SKM-1 (cell line): Measurements from ENCODE around the gene GPR82.
A peak's percentile ranks its signal among the peaks of the same experiment; 100 is the strongest.

ENCODE experiments used
- DNase-seq: peaks from one replicate; lab custom pipeline; 2025; ENCODE audit not compliant: unreplicated experiment; lab: John Stamatoyannopoulos, UW

Gene GPR82

DNA sequence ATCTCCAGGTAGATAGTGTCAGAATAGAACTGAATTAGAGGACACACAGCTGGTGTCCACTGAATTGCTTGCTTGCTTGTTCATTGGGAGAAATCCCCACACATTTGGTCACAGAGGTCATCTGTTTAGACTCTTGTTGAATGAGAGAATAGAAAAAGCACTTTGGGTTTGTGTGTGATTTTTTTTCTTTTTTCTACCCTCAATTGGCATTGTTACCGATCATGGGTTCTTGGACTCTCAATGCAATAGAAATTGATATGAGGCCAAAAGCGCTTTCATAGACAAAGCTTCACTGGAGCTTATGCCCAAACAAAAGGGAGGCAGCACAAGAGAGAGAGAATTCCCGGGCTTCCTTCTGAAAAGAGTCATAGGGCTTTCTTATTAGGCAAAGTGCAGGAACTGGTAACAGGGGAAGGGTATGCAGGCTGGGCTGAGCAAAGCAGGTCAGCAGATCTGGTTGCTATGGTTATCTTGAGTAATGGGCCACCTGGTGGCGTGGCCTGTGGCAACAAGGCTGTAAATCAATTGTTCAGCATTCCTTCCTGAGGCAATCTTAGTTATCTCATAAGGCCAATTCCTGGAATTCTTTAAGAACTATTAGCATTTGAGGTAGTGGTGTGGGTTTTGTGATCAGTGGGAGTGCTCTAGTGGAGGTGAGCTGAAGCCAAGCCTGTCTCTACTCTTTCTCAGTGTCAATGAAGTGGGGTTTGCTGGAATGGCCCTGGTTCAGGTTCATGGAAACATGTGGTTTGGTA, 5.3 kb upstream of the GPR82 start:
- DNase-seq, result no peak

GRCh38 chrX:41719610-41720009, 4.4 kb upstream of the GPR82 start:
- peak; percentile 37 for DNase-seq

DNA sequence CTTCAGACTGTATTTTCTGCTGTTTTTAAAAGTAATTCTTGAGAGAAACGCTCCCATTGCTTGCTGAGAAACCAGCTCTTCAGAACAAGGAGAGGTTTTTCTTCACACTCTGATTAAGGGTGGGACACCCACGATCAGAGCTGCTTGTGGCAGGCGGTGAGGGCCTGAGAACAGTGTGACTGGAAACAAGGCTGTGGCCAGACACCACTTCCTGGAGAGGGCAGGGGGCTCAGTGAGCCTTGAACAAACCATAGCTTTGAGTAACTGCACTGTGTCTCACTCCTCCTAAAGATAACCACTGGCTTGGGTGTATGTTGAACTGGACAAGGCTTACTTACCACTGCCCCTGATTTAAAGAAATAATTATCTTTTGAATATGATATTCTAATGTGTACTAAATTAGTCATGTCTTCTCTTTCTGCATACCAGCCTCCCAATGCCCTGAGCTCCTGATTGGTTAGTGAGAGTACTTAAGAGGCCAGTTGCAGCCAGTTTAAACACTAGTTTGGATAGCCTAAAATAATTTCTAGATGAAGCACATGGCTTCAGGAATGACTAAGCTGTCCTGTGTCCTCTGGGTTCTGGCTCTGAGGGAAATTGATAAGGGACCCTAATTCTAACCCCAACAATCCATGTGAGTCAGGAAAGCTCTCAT, 3.7 kb upstream of the GPR82 start:
- peak; percentile 1 for DNase-seq

GRCh38 chrX:41721590-41721989, 2.4 kb upstream of the GPR82 start:
- DNase-seq, result no peak

DNA sequence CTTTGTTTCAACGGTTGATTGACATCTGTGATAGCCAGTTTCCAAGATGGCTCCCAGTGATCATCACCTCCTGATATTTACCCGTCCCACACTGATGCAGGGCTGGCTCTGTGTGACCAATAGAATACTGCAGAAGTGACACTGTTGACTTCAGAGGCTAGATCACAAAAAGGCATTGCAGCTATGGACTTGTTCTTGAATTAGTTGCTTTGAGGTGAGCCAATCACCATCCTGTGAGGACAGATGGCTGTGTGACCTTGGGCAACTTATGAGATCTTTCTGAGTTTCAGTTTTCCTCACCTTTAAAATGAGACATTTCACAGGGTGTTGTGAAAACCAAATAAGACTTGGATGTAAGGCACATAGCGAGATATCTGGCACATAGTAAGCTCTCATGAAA, 1.8 kb upstream of the GPR82 start:
- no peak for DNase-seq

GRCh38 chrX:41722816-41723618, 964 bp upstream of the GPR82 start:
- no peak for DNase-seq

- no peak for DNase-seq
Measured at GRCh38 chrX:41728125-41728524, 4.1 kb downstream of the GPR82 start.

DNA sequence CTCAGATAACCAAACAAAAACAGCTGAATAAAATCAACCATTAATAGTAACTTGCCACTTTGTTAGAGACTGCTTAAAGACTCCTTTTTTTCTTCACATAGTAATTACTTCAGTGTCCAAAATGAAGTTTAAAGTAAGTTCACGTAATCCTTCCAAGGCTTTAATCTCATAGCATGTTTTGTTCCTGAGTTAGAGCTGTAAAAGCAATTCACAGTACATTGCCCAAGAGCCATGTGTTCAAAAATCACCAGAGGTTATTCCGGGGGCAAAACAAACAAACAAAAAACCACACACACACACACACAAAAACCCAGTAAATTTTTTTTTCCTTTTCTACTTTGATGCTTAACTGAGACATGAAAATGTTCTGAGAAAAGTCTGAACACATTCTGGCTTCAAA, 6.1 kb downstream of the GPR82 start:
- no peak for DNase-seq

DNA sequence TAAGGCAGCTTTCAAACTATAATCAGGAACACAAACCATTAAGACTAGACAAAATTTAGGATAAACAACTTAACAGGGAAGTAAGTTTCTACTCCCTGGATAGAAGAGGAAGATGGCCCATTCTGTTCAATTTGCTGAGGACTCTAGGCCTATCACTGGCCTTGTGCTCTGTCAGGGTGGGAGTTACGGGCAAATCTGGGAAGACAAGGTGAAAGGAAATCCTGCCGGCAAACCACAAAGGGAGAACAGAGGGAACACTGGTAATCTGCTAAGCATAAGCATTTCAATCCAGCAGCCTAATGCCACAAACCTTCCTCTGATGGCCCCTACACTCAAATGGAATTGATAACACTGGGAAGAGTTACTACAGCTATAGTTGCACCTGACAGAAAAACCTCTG, 8.3 kb downstream of the GPR82 start:
- DNase-seq, result no peak

DNA sequence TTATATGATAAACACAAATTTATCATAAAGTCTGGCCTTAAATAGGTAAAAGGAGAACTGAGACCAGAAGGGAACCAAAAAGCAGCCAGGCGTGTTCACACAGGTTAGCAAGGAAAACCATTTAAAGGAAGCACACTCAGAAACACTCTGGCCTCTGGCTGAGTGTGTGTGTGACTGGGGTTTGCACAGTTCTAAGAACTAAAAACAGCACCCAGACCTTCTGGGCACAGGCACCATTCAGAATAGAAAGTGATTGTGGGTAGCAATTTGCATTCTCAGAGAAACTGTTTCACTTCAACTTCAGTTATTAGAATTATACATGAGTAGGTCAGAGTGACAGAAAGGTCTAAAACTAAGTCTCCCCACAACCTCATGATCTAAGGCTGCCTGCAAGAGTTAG, 10.0 kb downstream of the GPR82 start:
- no peak for DNase-seq

DNA sequence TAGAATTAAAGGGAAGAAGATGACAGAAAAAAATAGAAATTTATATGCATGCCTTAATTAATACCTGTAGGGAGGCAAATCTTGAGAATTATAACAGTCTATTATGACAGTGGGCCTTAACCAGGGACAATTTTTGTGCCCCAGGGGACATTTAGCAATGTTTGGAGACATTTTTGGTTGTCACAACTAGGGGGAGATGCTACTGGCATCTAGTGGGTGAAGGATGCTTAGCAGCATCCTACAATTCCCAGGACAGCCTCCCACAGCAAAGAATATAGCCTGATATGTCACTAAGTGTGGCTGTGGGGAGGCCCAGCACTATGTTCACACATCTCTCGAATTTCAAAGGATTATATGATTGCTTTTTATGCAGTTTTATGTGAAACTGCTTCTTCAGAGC, 10.5 kb downstream of the GPR82 start:
- DNase-seq, result peak; percentile 1

GRCh38 chrX:41737065-41737464, 13.1 kb downstream of the GPR82 start:
- no peak for DNase-seq

DNA sequence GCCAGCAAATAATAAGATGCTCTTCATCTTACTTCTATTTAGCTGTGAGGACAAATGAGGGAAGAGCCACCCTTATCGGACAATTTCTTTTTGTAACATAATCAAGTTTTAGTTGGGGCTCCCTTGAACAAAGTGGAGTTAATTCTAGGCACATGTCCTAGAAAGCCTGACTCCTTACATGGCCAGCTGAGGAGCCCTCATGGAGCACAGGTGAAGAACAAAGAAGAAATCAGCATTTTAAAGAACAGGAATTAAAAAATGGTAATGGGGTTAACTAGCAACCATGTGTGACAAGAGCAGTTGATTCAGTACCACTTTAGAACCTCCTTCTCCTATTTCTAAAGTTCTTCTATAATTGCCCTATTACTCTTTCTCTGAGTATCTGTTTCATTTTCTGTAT, 15.9 kb downstream of the GPR82 start:
- DNase-seq, result no peak

- no peak for DNase-seq
Measured at GRCh38 chrX:41750716-41751115, 26.7 kb downstream of the GPR82 start.

- DNase-seq, result no peak
Measured at GRCh38 chrX:41758401-41758800, 34.4 kb downstream of the GPR82 start.

- peak; percentile 5 for DNase-seq
Measured at GRCh38 chrX:41759817-41760216, 35.8 kb downstream of the GPR82 start.

- no peak for DNase-seq
Measured at GRCh38 chrX:41761169-41761568, 37.2 kb downstream of the GPR82 start.

DNA sequence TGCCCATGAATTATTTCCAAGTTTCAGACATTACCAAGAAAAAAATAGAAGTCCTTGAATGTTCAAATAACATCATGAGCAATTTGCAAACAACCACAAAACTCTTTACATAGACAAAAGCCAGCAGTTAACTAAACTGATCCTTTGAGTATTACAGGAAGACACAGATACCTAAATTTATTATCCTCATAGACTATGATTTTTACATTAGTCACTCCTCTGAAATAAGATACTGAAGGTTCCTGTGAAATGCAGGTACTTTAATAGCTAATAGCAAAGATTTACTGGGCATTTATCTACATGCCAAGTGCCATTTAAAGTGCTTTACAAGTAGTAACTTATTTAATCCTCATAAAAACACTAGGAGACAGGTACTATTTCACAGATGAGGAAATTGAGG, 37.7 kb downstream of the GPR82 start:
- DNase-seq, result no peak

GRCh38 chrX:41779030-41779564, 55.1 kb downstream of the GPR82 start:
- DNase-seq, result no peak
